K562 (cell line): Measurements from ENCODE around the gene PPWD1. TPM values are rescaled to one million over a fixed set of nuclear protein-coding genes. Genes with fewer than 3 reads are reported as not detected.
"Not testable (repeated sequence)": the region's sequence is repeated elsewhere in the genome, so short reads cannot be mapped to it uniquely, and the experiment has no call there.

Source experiments
- ATAC-seq: fragments of 200-7000 bp; cut with Tn5 transposase; 3 replicates; pipeline ENCODE4 v1.9.1; 2020; ENCODE audit warnings: moderate library complexity
- BruUV-seq: library from RNA; stranded (reverse); fragments of 400-500 nt; replicated peaks from 2 replicates; lab custom pipeline; 2021; lab: Mats Ljungman, UMichigan
- CTCF ChIA-PET: fragments of 300-600 bp; formaldehyde crosslinking; extraction: SDS; loops from one replicate; lab custom pipeline; 2021; ENCODE audit warnings: low intra/inter-chr PET ratio; lab: Yijun Ruan, JAX
- POLR2A ChIA-PET: fragments of 300-600, 350-650 bp; sonication (Branson Sonifier 250); formaldehyde crosslinking; extraction: SDS; loops from one replicate; lab custom pipeline; 2021; ENCODE audit warnings: antibody characterized with exemption, inconsistent platforms; lab: Yijun Ruan, JAX
- DNase-seq, 4 experiments: peaks; one replicate each; pipeline versions ENCODE4 v3.0.0 to v3.0.0-alpha.2; 2011 to 2018; ENCODE audit warnings: low spot score in 3 of 4, mixed read lengths in 3 of 4; ENCODE audit errors: extremely low read depth in 1 of 4
- FAIRE-seq: peaks from 2 replicates; lab custom pipeline; 2011; peaks lifted over from hg19 to GRCh38; lab: Jason Lieb, UNC
- H2AFZ ChIP-seq: 2 replicates; pipeline ENCODE4 v1.6.0; 2011; ENCODE audit warnings: low read depth, low read length, control low read depth, inconsistent platforms
- H3K27ac ChIP-seq: fragments of 200-600 bp; 3 replicates; pipeline ENCODE4 v1.8.0; 2011; ENCODE audit warnings: low read depth, mild to moderate bottlenecking, control low read depth, inconsistent platforms, low read length, moderate library complexity, mixed read lengths; ENCODE audit errors: extremely low read depth
- H3K27me3 ChIP-seq, 2 experiments: fragments of 300-600 bp in 1 of 2; 2 replicates in 1 of 2; 3 replicates in 1 of 2; pipeline versions ENCODE4 v1.6.0 to v1.8.0; 2011; ENCODE audit warnings: inconsistent platforms in 2 of 2, low read length in 2 of 2, mild to moderate bottlenecking in 1 of 2, mixed read lengths in 1 of 2, moderate library complexity in 1 of 2; ENCODE audit not compliant: control insufficient read depth in 2 of 2, insufficient read depth in 2 of 2
- H3K36me3 ChIP-seq: fragments of 300-600 bp; 3 replicates; pipeline ENCODE4 v1.8.0; 2011; ENCODE audit warnings: mild to moderate bottlenecking, low read length, inconsistent platforms; ENCODE audit not compliant: control insufficient read depth, insufficient read depth
- H3K4me1 ChIP-seq, 2 experiments: fragments of 200-600 bp in 1 of 2; replicated peaks in 1 of 2; 2 replicates in 1 of 2; 3 replicates in 1 of 2; pipeline versions ENCODE4 v1.5.1 to v1.8.0; 2011; ENCODE audit warnings: inconsistent platforms in 2 of 2, low read length in 2 of 2, mild to moderate bottlenecking in 1 of 2, mixed read lengths in 1 of 2, moderate library complexity in 1 of 2; ENCODE audit not compliant: control insufficient read depth in 2 of 2, insufficient read depth in 2 of 2
- H3K4me2 ChIP-seq: 2 replicates; pipeline ENCODE4 v1.6.1; 2011; ENCODE audit warnings: low read length, control low read depth, inconsistent platforms, mixed read lengths; ENCODE audit not compliant: insufficient read depth
- H3K4me3 ChIP-seq: fragments of 200-600 bp; sonication (generic), shearing (Covaris generic); 2 replicates; pipeline ENCODE4 v1.5.1; 2016; ENCODE audit warnings: control low read depth, inconsistent platforms
- H3K79me2 ChIP-seq: fragments of 200-600 bp; 3 replicates; pipeline ENCODE4 v1.8.0; 2011; ENCODE audit warnings: low read length, inconsistent platforms; ENCODE audit not compliant: control insufficient read depth, insufficient read depth
- H3K9ac ChIP-seq, 2 experiments: 2 replicates each; pipeline versions ENCODE4 v1.6.0 to v1.6.1; 2011; ENCODE audit warnings: low read depth in 2 of 2, low read length in 2 of 2, control low read depth in 1 of 2, inconsistent platforms in 1 of 2, mild to moderate bottlenecking in 1 of 2, mixed read lengths in 1 of 2; ENCODE audit not compliant: insufficient read depth in 1 of 2
- H3K9me1 ChIP-seq: one replicate; pipeline ENCODE4 v1.6.0; 2011; ENCODE audit warnings: inconsistent platforms, mild to moderate bottlenecking, low read length, moderate library complexity; ENCODE audit not compliant: control insufficient read depth, insufficient read depth
- H3K9me3 ChIP-seq: replicated peaks from 2 replicates; pipeline ENCODE4 v1.5.1; 2011; ENCODE audit warnings: low read depth, low read length, inconsistent platforms; ENCODE audit not compliant: control insufficient read depth, insufficient read depth
- H4K20me1 ChIP-seq: replicated peaks from 2 replicates; pipeline ENCODE4 v1.6.1; 2011; ENCODE audit warnings: low read length, inconsistent platforms, mixed read lengths; ENCODE audit not compliant: control insufficient read depth, insufficient read depth
- CTCF ChIP-seq, 3 experiments: IDR thresholded peaks in 2 of 3; conservative IDR thresholded peaks in 1 of 3; 2 replicates each; pipeline ENCODE4 v1.5.1; 2011 to 2012; ENCODE audit warnings: low read length in 3 of 3, mild to moderate bottlenecking in 3 of 3, control low read depth in 2 of 3, improper control_type of control experiment in 1 of 3, inconsistent platforms in 1 of 3, low read depth in 1 of 3, mixed read lengths in 1 of 3, moderate library complexity in 1 of 3; ENCODE audit not compliant: insufficient read depth in 2 of 3
- RAD21 ChIP-seq, 2 experiments: fragments of 250-450 bp in 1 of 2; fragments of 450-650 bp in 1 of 2; sonication (Bioruptor Pico) in 1 of 2; formaldehyde crosslinking in 1 of 2; IDR thresholded peaks in 1 of 2; conservative IDR thresholded peaks in 1 of 2; 2 replicates each; pipeline versions ENCODE4 v1.4.0 to v1.8.0; 2020 to 2022; ENCODE audit warnings: mild to moderate bottlenecking in 2 of 2, moderate library complexity in 1 of 2
- TGIF2 ChIP-seq: sonication (generic); formaldehyde crosslinking; IDR thresholded peaks from 2 replicates; pipeline ENCODE4 v1.8.1; 2022; ENCODE audit warnings: mild to moderate bottlenecking, missing genetic modification reagents, moderate library complexity
- WGBS: fragments of 100-300 bp; shearing (Covaris generic); methylation state at CpG from one replicate; pipeline ENCODE4 v1.1.6; 2016; ENCODE audit warnings: low coverage, mixed read lengths; ENCODE audit not compliant: insufficient coverage; ENCODE audit errors: missing lambda C conversion rate; 5-methylcytosine and 5-hydroxymethylcytosine counted together
- in situ Hi-C: fragments of 300-500 bp; cut with MboI; formaldehyde crosslinking; loops from 4 replicates; pipeline ENCODE4 v1.15.0; 2018; ENCODE audit warnings: inconsistent platforms, mixed read lengths
- intact Hi-C: fragments of 100-400 bp; cut with micrococcal nuclease; formaldehyde crosslinking; loops from 2 replicates; pipeline ENCODE4 v1.14.2; 2022
- polyA plus RNA-seq, 8 experiments: library from polyadenylated mRNA; depleted of rRNA in 4 of 8; stranded (reverse) in 5 of 8; unstranded in 3 of 8; fragments of >200 nt; fragmentation: Nextera tagmentation in 2 of 8; fragmentation: Illumina TruSeq in 1 of 8; extraction: Ambion mirVana in 2 of 8; extraction: Trizol in 1 of 8; gene quantifications; 2 replicates each; pipeline versions ENCODE4 v1.2.1 to v1.2.3, GENCODE V29; 2011 to 2014; ENCODE audit warnings: inconsistent platforms in 1 of 8, missing spikeins in 1 of 8
- total RNA-seq, 7 experiments: library from RNA; depleted of rRNA in 6 of 7; stranded (reverse); fragments of >200 nt in 6 of 7; fragmentation: Illumina TruSeq in 2 of 7; extraction: Trizol in 2 of 7; gene quantifications; 2 replicates each; pipeline versions ENCODE4 v1.2.1 to v1.2.3, GENCODE V29; 2011 to 2021; ENCODE audit warnings: low replicate concordance in 1 of 7

PPWD1 gene
- total and polyA plus RNA-seq, 9 of the 15 experiments (the other 6 are each of a cell fraction or from before 2014, with no cell fraction given), result 24.1 to 89.2 (median 51.4) TPM

GRCh38 chr5:65588694-65589093 is 25.6 kb downstream of the PPWD1 start:
- Histone ChIP-seq H2AFZ (no peak overlapping the region), H4K20me1 (no peaks in the 10 kb centered on the region), H3K4me2 (no peak overlapping the region), H3K27me3 (no peaks in the 10 kb centered on the region), H3K4me1 (no peaks in the 10 kb centered on the region), H3K9me1 (no peaks in the 10 kb centered on the region), H3K9ac (no peak overlapping the region), H3K36me3 (peaks cover 77% of the 10 kb centered on the region), H3K79me2 (no peaks in the 10 kb centered on the region), H3K9me3 (no peaks in the 10 kb centered on the region), H3K4me3 (no peak overlapping the region), H3K27ac (no peak overlapping the region)
- FAIRE-seq (no peak), DNase-seq (no peak), ATAC-seq (no peak)
- 88% methylated on average over 2 of the region's 2 CpGs for WGBS
- TF ChIP-seq CTCF (IDR thresholded peaks at IDR 0.05 in 2 of 3, conservative IDR thresholded peaks at IDR 0.05 in 1 of 3; ENCODE audit: insufficient read depth in 2 of 3, low read depth in 1 of 3, low read length in 3 of 3) (peak in 1 of 3 experiments; percentile 32; a peak in 1 of 6 replicates), RAD21 (CRISPR knock-in tag; conservative IDR thresholded peaks at IDR 0.05 in 1 of 2, IDR thresholded peaks at IDR 0.05 in 1 of 2) (peak in 1 of 2 experiments; percentile 27; a peak in 2 of 4 replicates), TGIF2 (no peak)
- ChIA-PET CTCF (interaction anchor here (0.6 to 1.4 kb wide), 3 partner anchors 107 to 951 kb away, joined by 3 to 9 read pairs (median 4); partner anchors contain the start of gene ADAMTS6), POLR2A (interaction anchor here (1.0 to 1.1 kb wide), 2 partner anchors 25 to 35 kb away, joined by 3 to 4 read pairs; partner anchors contain the start of gene TRIM23)
- intact Hi-C loops (no loop called here), in situ Hi-C loops (no loop called here)
- no TSS peak for BruUV-seq

GRCh38 chr5:65601761-65602160 is 38.7 kb downstream of the PPWD1 start:
- H3K4me1 ChIP-seq, ATAC-seq, H4K20me1 ChIP-seq, POLR2A ChIA-PET, H3K27me3 ChIP-seq, H3K4me2 ChIP-seq, DNase-seq, H3K9me3 ChIP-seq, BruUV-seq, intact Hi-C loops, H3K9me1 ChIP-seq, in situ Hi-C loops, H3K79me2 ChIP-seq, H2AFZ ChIP-seq, CTCF ChIA-PET, H3K27ac ChIP-seq, FAIRE-seq, H3K9ac ChIP-seq, H3K4me3 ChIP-seq: not testable (repeated sequence)
- 83% methylated on average over 1 of the region's 1 CpG for WGBS
- H3K36me3 ChIP-seq, result peaks cover 45% of the 10 kb centered on the region
